C4-2B (cell line): ENCODE measurements around the gene LTBP2.
"Not testable (repeated sequence)": the region's sequence is repeated elsewhere in the genome, so short reads cannot be mapped to it uniquely, and the experiment has no call there.

Experiments used
- H3K27ac ChIP-seq: fragments of 450-650 bp; 2 replicates; pipeline ENCODE4 v1.5.1; 2017
- CTCF ChIP-seq: fragments of 450-650 bp; conservative IDR thresholded peaks from 2 replicates; pipeline ENCODE4 v1.5.1; 2017; ENCODE audit warnings: mild to moderate bottlenecking
- ZFX ChIP-seq: fragments of 450-650 bp; IDR thresholded peaks from 2 replicates; pipeline ENCODE4 v1.6.1; 2017

LTBP2 gene

GRCh38 chr14:74462993-74463392 lies 149.0 kb downstream of the LTBP2 start:
- TF ChIP-seq ZFX = no peak
- TF ChIP-seq CTCF = no peak
- H3K27ac ChIP-seq = no peak overlapping the region

GRCh38 chr14:74459976-74460375 lies 152.1 kb downstream of the LTBP2 start:
- no peak overlapping the region for H3K27ac ChIP-seq
- TF ChIP-seq CTCF (no peak), ZFX (no peak)

- H3K27ac ChIP-seq = no peak overlapping the region
- TF ChIP-seq CTCF (no peak; the same call in 1 of the 2 replicates), ZFX (no peak)
Measured at GRCh38 chr14:74459289-74459946, 152.6 kb downstream of the LTBP2 start.

GRCh38 chr14:74457565-74457895 lies 154.5 kb downstream of the LTBP2 start:
- no peak overlapping the region for H3K27ac ChIP-seq
- TF ChIP-seq CTCF (no peak), ZFX (no peak)

- no peak overlapping the region for H3K27ac ChIP-seq
- no peak for TF ChIP-seq CTCF
- TF ChIP-seq ZFX = no peak
Measured at GRCh38 chr14:74456684-74457564, 155.1 kb downstream of the LTBP2 start.

- not testable (repeated sequence) for H3K27ac ChIP-seq
Measured at GRCh38 chr14:74454397-74454796, 157.6 kb downstream of the LTBP2 start.
